ENCODE results near the gene FAM53C.

The FAM53C gene

GRCh38 chr5:138351056-138351455 lies 13.0 kb downstream of the FAM53C start:
- TF ChIP-seq TAF1 (IDR thresholded peaks at IDR 0.05; ENCODE audit: borderline replicate concordance, insufficient read depth, low read length) (no peak), POLR2AphosphoS5 (IDR thresholded peaks at IDR 0.05; ENCODE audit: low read depth, low read length) (no peak), FOXP2 (optimal IDR thresholded peaks at IDR 0.05; ENCODE audit: borderline replicate concordance, extremely low read depth, extremely low read length, insufficient read depth) (no peak), SIN3A (IDR thresholded peaks at IDR 0.05; ENCODE audit: borderline replicate concordance, insufficient read depth, low read length) (no peak), REST (IDR thresholded peaks at IDR 0.05; ENCODE audit: insufficient read depth in 1 of 2, low read depth in 2 of 2, low read length in 2 of 2) (no peak)

GRCh38 chr5:138351517-138351916 lies 13.5 kb downstream of the FAM53C start:
- no peak for TF ChIP-seq POLR2AphosphoS5 (IDR thresholded peaks at IDR 0.05; ENCODE audit: low read depth, low read length)
- TF ChIP-seq REST (IDR thresholded peaks at IDR 0.05; ENCODE audit: insufficient read depth in 1 of 2, low read depth in 2 of 2, low read length in 2 of 2): no peak
- TF ChIP-seq FOXP2 (optimal IDR thresholded peaks at IDR 0.05; ENCODE audit: borderline replicate concordance, extremely low read depth, extremely low read length, insufficient read depth): no peak
- TF ChIP-seq SIN3A (IDR thresholded peaks at IDR 0.05; ENCODE audit: borderline replicate concordance, insufficient read depth, low read length): no peak
- TF ChIP-seq TAF1 (IDR thresholded peaks at IDR 0.05; ENCODE audit: borderline replicate concordance, insufficient read depth, low read length): no peak

- no peak for TF ChIP-seq TAF1 (IDR thresholded peaks at IDR 0.05; ENCODE audit: borderline replicate concordance, insufficient read depth, low read length)
- peak; percentile 96 for TF ChIP-seq FOXP2 (optimal IDR thresholded peaks at IDR 0.05; ENCODE audit: borderline replicate concordance, extremely low read depth, extremely low read length, insufficient read depth)
Observed at GRCh38 chr5:138352071-138352721, 14.1 kb downstream of the FAM53C start, which contains the start of gene KDM3B. KDM3B (plus strand) TSS chr5:138352685; CDS start chr5:138352796, 111 bp downstream.

GRCh38 chr5:138352722-138353559 lies 14.9 kb downstream of the FAM53C start:
- TF ChIP-seq TAF1 (IDR thresholded peaks at IDR 0.05; ENCODE audit: borderline replicate concordance, insufficient read depth, low read length) (no peak; the same call in 1 of the 2 replicates), SIN3A (IDR thresholded peaks at IDR 0.05; ENCODE audit: borderline replicate concordance, insufficient read depth, low read length) (no peak), POLR2AphosphoS5 (IDR thresholded peaks at IDR 0.05; ENCODE audit: low read depth, low read length) (no peak), FOXP2 (optimal IDR thresholded peaks at IDR 0.05; ENCODE audit: borderline replicate concordance, extremely low read depth, extremely low read length, insufficient read depth) (no peak), REST (IDR thresholded peaks at IDR 0.05; ENCODE audit: insufficient read depth in 1 of 2, low read depth in 2 of 2, low read length in 2 of 2) (no peak)

GRCh38 chr5:138353560-138354080 lies 15.6 kb downstream of the FAM53C start:
- TF ChIP-seq REST (IDR thresholded peaks at IDR 0.05; ENCODE audit: insufficient read depth in 1 of 2, low read depth in 2 of 2, low read length in 2 of 2) (no peak), TAF1 (IDR thresholded peaks at IDR 0.05; ENCODE audit: borderline replicate concordance, insufficient read depth, low read length) (no peak), POLR2AphosphoS5 (IDR thresholded peaks at IDR 0.05; ENCODE audit: low read depth, low read length) (no peak), SIN3A (IDR thresholded peaks at IDR 0.05; ENCODE audit: borderline replicate concordance, insufficient read depth, low read length) (0 out of 2 replicates have a peak, but pooled peaks have one; percentile 37), FOXP2 (optimal IDR thresholded peaks at IDR 0.05; ENCODE audit: borderline replicate concordance, extremely low read depth, extremely low read length, insufficient read depth) (no peak)
